ENCODE data around the gene GALNT15.

DNA sequence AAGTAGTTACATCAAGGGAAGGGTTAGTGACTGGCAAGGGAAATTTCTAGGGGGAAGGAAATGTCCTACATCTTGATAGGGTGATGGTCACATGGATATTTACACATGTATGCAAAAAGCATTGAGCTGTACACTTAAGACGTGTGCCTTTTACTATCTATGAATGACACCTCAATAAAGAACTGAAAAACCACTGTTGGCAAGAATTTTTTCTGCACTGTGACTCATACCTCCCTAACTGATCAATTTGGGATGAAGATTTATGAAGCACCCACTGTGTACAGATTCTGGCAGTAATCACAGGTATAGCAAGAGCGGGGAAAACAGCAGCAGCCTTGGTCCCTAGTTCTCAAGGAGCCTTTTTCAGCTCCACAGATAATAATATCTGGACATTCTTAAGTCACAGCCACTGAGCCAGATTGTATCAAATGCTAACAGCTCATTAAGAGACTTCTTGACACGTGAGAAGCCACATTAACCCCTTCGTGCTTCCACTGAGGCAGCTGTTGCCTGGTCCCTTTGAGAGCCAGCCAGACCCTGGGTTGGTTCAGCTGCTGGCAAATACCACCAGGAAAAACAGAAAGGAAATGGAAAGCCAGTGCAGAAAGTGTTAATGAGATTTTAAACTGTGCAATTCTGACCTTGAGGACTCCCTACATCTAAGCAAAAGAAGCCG is 32.0 kb upstream of the GALNT15 start:
- no peak for TF ChIP-seq POLR2A (IDR thresholded peaks at IDR 0.05; ENCODE audit: low read depth, low read length)
- no peak for TF ChIP-seq POLR2AphosphoS5 (IDR thresholded peaks at IDR 0.05; ENCODE audit: low read depth, low read length)

Measured in GM12892 (cell line).